GM21381 (cell line): Measurements from ENCODE around the gene HERC6.
A peak's percentile ranks its signal among the peaks of the same experiment; 100 is the strongest.
"Not testable (repeated sequence)": the region's sequence is repeated elsewhere in the genome, so short reads cannot be mapped to it uniquely, and the experiment has no call there.

ENCODE experiments used
- ATAC-seq: cut with Tn5 transposase; IDR thresholded peaks from one replicate; pipeline ENCODE4 v1.9.1; 2021; ENCODE audit warnings: mild to moderate bottlenecking, moderate library complexity; ENCODE audit not compliant: unreplicated experiment

Gene HERC6

DNA sequence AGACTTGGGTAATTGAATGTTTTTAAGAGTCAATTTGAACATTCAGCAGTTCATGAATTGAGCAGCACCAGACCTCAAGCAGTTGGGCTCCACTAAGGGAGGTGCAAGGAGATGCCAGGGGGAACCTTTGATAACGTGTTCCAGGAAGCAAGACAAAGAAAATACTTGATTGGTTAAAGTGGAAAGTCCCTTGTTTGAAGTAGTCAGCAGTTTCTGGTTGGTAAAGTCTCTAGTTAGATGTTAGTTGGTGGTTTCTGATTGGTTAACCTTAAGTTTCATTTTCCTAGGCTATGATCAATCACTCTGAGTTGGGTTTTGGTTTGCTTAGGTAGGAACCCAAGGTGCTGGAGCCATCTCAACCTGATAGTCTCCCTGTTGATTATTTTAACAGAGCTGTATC is 4.0 kb downstream of the HERC6 start:
- ATAC-seq: peak; percentile 39

DNA sequence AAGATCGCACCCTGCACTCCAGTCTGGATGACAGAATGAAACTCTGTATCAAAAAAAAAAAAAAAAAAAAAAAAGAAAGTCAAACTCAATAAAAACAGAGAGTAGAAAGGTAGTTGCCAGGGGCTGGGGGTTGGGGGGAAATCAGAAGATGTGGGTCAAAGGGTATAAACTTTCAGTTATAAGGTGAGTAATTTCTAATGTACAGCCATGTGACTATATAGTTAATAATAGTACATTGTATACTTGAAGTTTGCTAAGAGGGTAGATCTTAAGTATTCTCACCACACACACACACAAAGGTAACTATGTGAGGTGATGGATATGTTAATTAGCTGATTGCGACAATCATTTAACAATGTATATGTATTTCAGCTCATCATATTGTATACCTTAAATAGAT is 11.5 kb downstream of the HERC6 start:
- no peak for ATAC-seq

- ATAC-seq: no peak
Observed at GRCh38 chr4:88391703-88392102, 13.1 kb downstream of the HERC6 start.

DNA sequence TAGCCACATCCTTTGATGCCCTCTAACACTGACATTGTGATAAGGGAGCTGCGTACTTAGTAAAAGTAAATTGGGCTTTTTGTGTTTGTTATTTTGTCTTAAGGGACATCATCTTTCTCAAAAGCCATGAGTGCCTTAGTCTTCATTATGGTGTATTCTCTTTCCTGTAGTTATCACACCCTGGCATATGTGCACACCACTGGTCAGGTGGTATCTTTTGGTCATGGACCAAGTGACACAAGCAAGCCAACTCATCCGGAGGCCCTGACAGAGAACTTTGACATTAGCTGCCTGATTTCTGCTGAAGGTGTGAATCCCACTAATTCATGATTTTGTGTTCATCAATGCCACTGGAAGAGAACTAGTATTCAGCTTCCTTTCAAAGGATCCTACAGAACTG is 18.0 kb downstream of the HERC6 start:
- no peak for ATAC-seq

DNA sequence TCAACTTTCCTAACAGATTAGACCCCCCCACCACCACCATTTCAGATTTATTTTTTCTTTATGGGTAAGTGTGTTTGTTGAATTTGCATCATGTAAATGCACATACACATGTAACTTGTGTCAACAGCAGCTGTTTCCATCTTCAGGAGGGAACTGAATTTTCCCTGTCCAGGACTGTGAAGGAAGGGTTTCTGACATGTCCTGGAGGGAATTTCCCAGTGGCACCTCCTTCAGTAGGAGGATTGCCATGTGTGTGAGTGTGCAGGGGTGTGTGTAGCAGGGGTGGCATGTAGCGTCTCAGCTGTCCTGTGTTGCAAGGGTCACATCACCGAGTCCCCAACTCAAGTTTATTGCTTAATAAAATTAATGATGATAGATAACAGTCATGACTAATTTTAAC is 19.7 kb downstream of the HERC6 start:
- ATAC-seq: no peak

- no peak for ATAC-seq
Observed at GRCh38 chr4:88409206-88409605, 30.6 kb downstream of the HERC6 start.

DNA sequence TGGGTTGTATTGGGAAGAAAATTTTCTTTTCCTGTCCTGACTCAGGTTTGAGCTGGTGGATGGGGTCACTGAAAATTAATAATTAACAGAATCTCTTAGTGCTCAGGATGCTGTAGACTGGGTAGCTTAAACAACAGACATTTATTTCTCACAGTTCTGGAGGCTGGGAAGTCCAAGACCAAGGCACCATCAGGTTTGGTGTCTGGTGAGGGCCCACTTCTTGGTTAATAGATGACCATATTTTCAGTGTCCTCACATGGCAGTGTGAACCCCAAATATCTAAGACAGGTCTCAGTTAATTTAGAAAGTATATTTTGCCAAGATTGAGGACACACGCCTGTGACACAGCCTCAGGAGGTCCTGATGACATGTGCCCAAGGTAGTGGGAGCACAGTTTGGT is 31.1 kb downstream of the HERC6 start:
- ATAC-seq: no peak

DNA sequence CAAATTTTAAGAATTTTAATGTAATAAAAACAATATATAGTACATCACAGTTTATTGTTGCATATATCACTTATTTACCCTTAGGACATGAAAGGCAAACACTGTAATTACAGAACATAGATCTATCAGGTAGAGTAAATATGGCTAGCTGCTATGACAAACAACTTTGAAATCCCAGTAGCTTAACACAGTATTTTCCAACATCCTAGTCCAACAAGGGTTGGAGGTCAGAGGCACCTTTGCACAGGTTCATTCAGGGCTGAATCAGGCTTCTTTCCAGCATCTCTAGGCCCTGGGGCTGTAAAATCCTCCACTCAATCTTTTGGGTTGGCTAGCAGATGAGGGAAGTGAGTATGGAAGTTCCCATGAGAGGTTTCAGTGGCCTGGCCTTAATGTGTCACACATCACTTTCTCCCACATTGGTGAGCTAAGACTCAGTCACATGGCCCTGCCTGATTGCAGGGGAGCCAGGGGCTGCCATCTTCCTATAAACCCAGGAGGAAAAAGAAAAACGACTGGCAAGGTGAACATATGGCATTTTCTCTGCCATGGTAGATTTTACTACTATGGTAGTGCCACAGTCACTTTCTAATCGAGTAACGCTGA is 32.9 kb downstream of the HERC6 start:
- ATAC-seq: no peak

GRCh38 chr4:88413801-88414200 is 35.1 kb downstream of the HERC6 start:
- ATAC-seq: no peak

DNA sequence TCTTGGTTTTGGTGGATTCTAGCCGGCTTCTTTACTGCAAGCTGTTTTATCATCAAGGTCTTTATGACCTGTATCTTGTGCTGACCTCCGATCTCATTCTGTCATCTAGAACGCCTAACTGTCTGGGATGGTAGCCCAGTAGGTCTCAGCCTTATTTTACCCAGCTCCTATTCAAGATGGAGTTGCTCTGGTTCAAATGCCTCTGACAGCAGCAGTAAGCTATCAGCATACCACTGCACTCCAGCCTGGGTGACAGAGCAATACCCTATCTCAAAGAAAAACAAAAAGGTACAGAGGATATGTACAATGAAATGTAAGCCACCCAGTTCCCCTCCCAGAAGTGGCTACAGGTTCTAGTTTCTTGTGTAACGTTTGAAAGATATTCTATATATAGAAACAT is 36.1 kb downstream of the HERC6 start:
- no peak for ATAC-seq

- ATAC-seq: no peak
Observed at GRCh38 chr4:88415982-88416381, 37.3 kb downstream of the HERC6 start.

DNA sequence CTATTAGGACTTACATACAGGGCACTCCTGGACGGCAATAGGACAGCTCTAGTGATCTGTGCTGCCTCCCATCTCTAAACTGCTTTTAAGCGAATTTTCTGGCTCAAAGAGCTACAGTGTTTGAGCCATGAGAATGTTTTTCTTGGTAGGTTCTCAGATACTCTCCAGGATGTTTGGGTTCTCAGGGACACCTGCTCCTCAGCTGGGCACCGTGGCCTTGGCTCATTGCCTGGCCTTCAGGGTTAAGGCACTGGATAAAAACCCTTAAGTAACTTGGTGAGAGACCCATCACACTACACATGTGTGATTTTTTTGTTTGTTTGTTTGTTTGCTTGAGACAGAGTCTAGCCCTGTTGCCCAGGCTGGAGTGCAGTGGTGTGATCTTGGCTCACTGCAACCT is 39.8 kb downstream of the HERC6 start:
- ATAC-seq: no peak

DNA sequence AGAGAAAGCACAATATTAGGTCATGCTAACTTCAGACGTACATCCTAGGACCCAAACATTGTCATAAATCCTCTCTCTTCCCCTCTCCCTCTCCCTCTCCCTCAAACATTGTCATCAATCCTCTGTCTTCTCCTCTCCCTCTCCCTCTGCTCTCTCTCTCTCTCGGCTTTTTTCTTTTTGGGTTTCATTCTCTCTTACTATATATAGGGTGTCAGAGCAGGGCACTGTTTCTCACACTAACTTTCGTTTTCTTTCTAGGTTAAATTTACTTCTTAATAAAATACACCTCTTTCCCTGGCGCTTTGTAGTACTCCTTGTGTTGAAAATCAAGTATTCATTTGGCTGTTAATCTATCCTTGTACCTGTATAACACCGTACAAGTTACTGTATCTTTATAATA is 41.2 kb downstream of the HERC6 start:
- ATAC-seq: no peak

- ATAC-seq: no peak
Observed at GRCh38 chr4:88420844-88421243, 42.2 kb downstream of the HERC6 start.

DNA sequence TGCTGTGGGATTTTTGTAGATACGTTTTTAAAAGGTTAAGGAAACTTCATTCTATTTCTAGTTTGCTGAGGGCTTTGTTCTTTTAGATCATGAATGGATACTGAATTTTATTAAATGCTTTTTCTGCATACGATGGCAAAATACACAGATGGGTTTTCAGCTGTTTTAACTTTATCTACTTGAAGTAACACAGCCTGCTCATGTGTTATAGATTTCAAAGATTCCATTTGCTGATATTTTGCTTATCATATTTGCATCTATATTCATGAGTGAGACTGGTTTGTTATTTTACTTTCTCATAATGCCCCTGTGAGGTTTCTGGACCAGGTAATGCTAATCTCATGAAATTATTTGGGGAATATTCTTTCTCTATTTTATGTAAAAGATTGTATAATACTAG is 43.8 kb downstream of the HERC6 start:
- ATAC-seq: no peak

GRCh38 chr4:88429401-88429800 is 50.7 kb downstream of the HERC6 start:
- ATAC-seq: no peak

DNA sequence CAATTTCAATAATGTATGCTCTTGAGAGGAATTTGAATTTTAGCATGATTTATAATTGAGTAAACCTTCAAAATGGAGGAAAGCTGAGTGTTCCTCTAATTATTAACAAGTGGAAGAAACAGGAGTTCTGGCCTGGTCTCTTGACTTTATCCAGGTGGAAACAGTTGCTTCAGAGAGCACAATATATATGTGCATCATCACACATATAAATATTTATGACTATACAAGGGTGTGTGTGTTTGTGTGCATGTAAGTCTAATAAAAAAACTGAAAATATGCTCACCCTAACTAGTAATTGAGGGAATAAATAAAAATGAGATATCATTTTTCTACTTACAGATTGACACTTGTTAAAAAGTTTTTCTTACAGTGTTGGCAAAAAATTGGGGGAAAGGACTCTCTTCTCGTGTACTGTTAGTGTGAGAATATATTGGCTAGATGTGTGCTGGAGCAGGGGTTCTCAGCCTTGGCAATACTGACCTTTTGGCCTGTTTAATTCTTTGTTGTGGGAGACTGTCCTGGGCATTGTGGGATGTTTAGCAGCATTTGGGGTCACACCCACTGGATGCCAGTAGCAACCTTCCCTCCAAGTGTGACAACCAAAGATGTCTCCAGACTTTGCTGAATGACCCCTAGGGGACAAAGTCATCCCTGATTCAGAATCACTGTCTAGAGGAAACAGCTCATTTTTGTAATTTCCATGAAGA is 57.5 kb downstream of the HERC6 start:
- ATAC-seq: no peak

DNA sequence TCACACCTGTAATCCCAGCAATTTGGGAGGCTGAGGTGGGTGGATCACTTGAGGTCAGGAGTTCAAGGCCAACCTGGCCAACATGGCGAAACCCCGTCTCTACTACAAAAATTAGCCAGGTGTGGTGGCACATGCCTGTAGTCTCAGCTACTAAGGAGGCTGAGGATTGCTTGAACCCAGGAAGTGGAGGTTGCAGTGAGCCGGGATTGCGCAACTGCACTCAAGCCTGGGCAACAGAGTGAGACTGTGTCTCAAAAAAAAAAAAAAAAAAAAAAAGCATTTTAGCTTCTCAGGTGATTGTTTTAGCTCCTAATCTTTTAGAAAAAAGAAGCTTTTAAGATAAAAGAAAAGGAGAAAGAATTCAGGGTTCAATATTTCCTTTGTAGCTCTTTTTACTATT is 59.2 kb downstream of the HERC6 start:
- not testable (repeated sequence) for ATAC-seq

DNA sequence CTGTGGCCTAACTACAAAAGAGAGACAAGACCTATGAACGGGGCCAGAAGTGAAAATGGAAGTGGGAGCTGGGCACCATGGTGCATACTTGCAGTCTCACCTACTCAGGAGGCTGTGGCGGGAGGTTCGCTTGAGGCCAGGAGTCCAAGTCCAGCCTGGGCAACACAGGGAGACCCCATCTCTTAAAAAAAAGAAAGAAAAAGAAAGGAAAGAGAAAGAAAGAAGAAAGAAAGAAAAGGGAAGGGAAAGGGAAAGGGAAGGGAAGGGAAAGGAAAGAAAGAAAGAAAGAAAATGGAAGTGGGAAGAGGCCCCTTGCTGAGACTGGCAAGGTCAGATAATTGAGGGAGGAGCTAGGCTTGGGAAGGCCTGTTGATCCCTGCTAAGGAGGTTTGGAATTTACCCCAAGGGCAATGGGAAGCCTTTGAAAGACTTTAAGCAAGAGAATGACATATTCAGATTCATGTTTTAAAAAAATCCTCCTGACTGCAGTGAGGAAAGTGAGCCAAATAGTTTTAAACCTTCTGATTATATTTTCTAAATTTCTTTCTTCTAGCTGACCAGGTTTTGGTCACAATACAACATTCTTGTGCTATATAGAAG is 60.6 kb downstream of the HERC6 start:
- no peak for ATAC-seq

DNA sequence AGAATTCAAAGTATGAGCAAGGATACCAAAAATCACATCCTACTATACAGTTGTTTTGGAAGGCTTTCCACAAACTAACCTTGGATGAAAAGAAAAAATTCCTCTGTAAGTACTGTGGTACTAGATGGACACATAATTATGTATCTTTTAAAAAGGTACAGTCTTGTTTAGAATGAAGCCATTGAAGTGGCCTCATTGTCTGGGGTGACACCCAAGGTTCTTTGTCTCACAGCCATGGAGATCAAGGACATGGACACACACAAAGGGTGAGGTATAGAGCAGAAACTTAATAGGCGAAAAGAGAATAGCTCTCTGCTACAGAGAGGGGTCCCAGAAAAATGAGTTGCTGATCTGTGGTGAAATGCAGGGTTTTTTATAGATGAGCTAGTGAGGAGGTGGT is 61.5 kb downstream of the HERC6 start:
- no peak for ATAC-seq

- ATAC-seq: no peak
Observed at GRCh38 chr4:88441696-88442095, 63.0 kb downstream of the HERC6 start.

GRCh38 chr4:88442689-88443191 is 64.1 kb downstream of the HERC6 start:
- ATAC-seq: no peak
